ENCODE results near the gene ADGRA1.

Gene ADGRA1

DNA sequence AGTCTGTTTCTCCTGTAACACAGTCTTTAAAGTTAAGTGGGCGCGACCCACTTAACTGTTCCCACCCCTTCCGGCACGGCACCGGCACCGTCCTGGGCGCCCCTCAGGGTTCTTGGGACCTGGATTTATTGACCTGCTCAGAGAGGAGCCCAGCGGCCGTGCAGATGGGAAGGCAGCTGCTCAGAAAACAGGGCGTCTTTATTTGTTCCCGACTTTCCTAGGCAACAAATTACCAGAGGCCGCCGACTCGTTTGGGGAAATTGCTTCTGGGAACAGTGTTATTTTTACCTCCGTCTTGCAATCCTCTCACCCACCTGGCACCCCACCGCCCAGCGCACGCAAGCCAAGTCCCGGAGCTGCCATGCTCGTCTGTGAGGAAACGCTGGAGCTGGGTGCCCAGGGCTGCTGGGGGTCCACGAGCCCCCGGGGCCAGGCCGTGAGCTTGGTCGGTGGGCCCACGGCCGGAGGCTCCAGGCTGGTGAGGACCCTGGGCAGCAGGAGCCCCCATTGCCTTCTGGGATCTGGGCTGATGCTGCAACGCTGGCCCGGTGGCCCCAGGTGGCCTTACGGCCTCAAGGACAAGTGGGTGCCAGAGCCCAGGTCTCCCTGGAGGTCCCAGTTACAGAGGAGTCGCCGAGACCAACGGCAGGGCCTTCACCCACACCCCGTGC is 14.9 kb upstream of the ADGRA1 start:
- no peak for DNase-seq (ENCODE audit: low read depth)
- no peak for TF ChIP-seq CTCF (IDR thresholded peaks at IDR 0.05; ENCODE audit: low read length, missing control alignments)
- H3K4me3 ChIP-seq (replicated peaks; ENCODE audit: low read depth, low read length): no peak overlapping the region

- no peak for TF ChIP-seq CTCF (IDR thresholded peaks at IDR 0.05; ENCODE audit: low read length, missing control alignments)
- no peak overlapping the region for H3K4me3 ChIP-seq (replicated peaks; ENCODE audit: low read depth, low read length)
- DNase-seq (ENCODE audit: low read depth): no peak
Observed at GRCh38 chr10:133075346-133076137, 12.2 kb upstream of the ADGRA1 start.

GRCh38 chr10:133076274-133077038 is 11.3 kb upstream of the ADGRA1 start:
- H3K4me3 ChIP-seq (replicated peaks; ENCODE audit: low read depth, low read length): no peak overlapping the region
- no peak for DNase-seq (ENCODE audit: low read depth)
- no peak for TF ChIP-seq CTCF (IDR thresholded peaks at IDR 0.05; ENCODE audit: low read length, missing control alignments)

GRCh38 chr10:133079836-133080682 is 7.7 kb upstream of the ADGRA1 start:
- H3K4me3 ChIP-seq (replicated peaks; ENCODE audit: low read depth, low read length): no peak overlapping the region
- TF ChIP-seq CTCF (IDR thresholded peaks at IDR 0.05; ENCODE audit: low read length, missing control alignments): no peak
- DNase-seq (ENCODE audit: low read depth): no peak

DNA sequence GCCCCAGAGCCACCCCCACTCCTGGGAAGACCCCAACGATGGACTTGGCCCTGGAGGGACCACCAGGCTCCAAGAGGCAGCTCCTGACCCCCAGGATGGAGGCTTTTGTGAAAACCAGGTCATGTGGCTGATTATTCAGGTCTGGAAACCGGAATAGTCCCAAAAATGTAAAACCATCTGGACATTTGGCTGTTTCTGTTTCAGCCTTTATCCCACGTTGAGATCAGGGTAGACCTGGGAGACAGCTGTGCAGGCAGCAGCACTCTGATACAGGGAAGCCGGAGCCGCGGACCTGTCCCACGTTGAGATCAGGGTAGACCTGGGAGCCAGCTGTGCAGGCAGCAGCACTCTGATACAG is 7.1 kb upstream of the ADGRA1 start:
- TF ChIP-seq CTCF (IDR thresholded peaks at IDR 0.05; ENCODE audit: low read length, missing control alignments): no peak
- DNase-seq (ENCODE audit: low read depth): no peak
- H3K4me3 ChIP-seq (replicated peaks; ENCODE audit: low read depth, low read length): no peak overlapping the region

DNA sequence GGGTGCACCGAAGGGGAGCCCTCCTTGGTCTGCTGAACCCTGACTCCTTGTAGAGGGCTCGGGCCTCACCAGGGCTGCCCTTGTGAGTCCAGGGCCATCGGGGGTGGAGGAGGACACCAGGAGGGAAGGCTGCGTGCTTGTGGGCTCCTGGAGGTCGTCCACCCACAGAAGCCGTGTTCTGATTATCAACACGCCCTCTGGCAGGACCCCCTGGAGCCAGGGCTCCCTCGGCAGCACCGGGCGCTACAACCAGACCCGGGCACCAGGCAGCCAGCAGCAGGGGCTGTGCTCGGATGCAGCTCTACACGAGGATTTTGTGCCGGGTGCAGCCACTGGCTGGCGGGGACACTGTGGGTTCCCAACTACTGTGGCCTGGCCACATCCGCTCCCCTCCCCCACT is 6.1 kb upstream of the ADGRA1 start:
- no peak for TF ChIP-seq CTCF (IDR thresholded peaks at IDR 0.05; ENCODE audit: low read length, missing control alignments)
- no peak overlapping the region for H3K4me3 ChIP-seq (replicated peaks; ENCODE audit: low read depth, low read length)
- no peak for DNase-seq (ENCODE audit: low read depth)

Measured in fibroblast of pulmonary artery (primary cell).